Neural progenitor cell (in vitro differentiated cells): ENCODE data around the gene EZH2.

ENCODE experiments used
- EZH2 ChIP-seq: fragments of 200-600 bp; sonication (generic); IDR thresholded peaks from 2 replicates; pipeline ENCODE4 v1.6.1; 2017; ENCODE audit warnings: antibody characterized with exemption, mild to moderate bottlenecking, moderate library complexity
- EZH2phosphoT487 ChIP-seq: fragments of 200-600 bp; sonication (generic); IDR thresholded peaks from 2 replicates; pipeline ENCODE4 v1.6.1; 2017; ENCODE audit warnings: antibody characterized with exemption
- TF ChIP-seq, protein P1 (sequence below): fragments of 200-600 bp; sonication (generic); IDR thresholded peaks from 2 replicates; pipeline ENCODE4 v1.5.1; 2017; ENCODE audit warnings: antibody characterized with exemption, mild to moderate bottlenecking

DNA sequence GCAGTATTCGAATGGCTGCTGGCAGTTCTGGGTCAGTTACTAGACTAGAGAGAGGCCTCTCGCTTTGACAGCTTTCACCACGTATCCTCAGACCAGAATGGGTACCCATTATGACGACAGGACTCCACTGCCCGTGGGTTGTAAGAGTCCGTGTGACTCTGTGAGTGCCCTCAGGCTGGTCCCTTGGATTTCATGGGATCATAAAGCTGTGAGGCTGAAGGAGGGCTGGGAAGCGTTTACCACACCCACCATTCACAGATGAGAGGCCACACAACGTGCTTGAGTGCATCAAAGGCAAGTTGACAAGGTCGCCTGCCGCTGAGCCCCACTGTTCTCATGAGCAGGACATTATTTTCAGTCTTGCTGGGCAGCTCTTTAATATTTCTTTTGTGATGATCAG, 87.2 kb downstream of the EZH2 start:
- TF ChIP-seq, protein P1, sequence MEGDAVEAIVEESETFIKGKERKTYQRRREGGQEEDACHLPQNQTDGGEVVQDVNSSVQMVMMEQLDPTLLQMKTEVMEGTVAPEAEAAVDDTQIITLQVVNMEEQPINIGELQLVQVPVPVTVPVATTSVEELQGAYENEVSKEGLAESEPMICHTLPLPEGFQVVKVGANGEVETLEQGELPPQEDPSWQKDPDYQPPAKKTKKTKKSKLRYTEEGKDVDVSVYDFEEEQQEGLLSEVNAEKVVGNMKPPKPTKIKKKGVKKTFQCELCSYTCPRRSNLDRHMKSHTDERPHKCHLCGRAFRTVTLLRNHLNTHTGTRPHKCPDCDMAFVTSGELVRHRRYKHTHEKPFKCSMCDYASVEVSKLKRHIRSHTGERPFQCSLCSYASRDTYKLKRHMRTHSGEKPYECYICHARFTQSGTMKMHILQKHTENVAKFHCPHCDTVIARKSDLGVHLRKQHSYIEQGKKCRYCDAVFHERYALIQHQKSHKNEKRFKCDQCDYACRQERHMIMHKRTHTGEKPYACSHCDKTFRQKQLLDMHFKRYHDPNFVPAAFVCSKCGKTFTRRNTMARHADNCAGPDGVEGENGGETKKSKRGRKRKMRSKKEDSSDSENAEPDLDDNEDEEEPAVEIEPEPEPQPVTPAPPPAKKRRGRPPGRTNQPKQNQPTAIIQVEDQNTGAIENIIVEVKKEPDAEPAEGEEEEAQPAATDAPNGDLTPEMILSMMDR: no peak
- no peak for TF ChIP-seq EZH2
- no peak for TF ChIP-seq EZH2phosphoT487
